AG04450 (cell line): ENCODE results near the gene NEURL1. TPM values are rescaled to one million over a fixed set of nuclear protein-coding genes. Genes with fewer than 3 reads are reported as not detected.

Experiments used
- CTCF ChIA-PET: fragments of 300-600, 350-600 bp; formaldehyde crosslinking; extraction: SDS; loops from one replicate; lab custom pipeline; 2022; ENCODE audit warnings: antibody characterized with exemption, inconsistent platforms; lab: Charles Lee
- POLR2A ChIA-PET: fragments of 350-600 bp; formaldehyde crosslinking; extraction: SDS; loops from one replicate; lab custom pipeline; 2021; ENCODE audit warnings: antibody characterized with exemption, inconsistent platforms; lab: Yijun Ruan, JAX
- DNase-seq: peaks from one replicate; pipeline ENCODE4 v3.0.0-alpha.2; 2011; ENCODE audit warnings: low read depth, low spot score
- H3K27ac ChIP-seq: one replicate; pipeline ENCODE4 v1.5.1; 2012; ENCODE audit warnings: low read depth, low read length, control low read depth
- H3K27me3 ChIP-seq: one replicate; pipeline ENCODE4 v1.6.0; 2012; ENCODE audit warnings: low read length; ENCODE audit not compliant: control insufficient read depth, insufficient read depth
- H3K4me3 ChIP-seq: 2 replicates; pipeline ENCODE4 v1.5.1; 2011; ENCODE audit warnings: mild to moderate bottlenecking, low read depth, low read length, control low read depth
- H3K9me3 ChIP-seq: 2 replicates; pipeline ENCODE4 v1.5.1; 2012; ENCODE audit warnings: low read length; ENCODE audit not compliant: control insufficient read depth, insufficient read depth
- CTCF ChIP-seq: IDR thresholded peaks from 2 replicates; pipeline ENCODE4 v1.5.1; 2011; ENCODE audit warnings: low read depth, low read length, control low read depth, inconsistent platforms
- polyA plus RNA-seq: library from polyadenylated mRNA; depleted of rRNA; stranded (reverse); fragments of >200 nt; gene quantifications from 2 replicates; pipeline ENCODE4 v1.2.3, GENCODE V29; 2011

Gene NEURL1
- polyA plus RNA-seq, 1 experiment: 0.67 TPM

DNA sequence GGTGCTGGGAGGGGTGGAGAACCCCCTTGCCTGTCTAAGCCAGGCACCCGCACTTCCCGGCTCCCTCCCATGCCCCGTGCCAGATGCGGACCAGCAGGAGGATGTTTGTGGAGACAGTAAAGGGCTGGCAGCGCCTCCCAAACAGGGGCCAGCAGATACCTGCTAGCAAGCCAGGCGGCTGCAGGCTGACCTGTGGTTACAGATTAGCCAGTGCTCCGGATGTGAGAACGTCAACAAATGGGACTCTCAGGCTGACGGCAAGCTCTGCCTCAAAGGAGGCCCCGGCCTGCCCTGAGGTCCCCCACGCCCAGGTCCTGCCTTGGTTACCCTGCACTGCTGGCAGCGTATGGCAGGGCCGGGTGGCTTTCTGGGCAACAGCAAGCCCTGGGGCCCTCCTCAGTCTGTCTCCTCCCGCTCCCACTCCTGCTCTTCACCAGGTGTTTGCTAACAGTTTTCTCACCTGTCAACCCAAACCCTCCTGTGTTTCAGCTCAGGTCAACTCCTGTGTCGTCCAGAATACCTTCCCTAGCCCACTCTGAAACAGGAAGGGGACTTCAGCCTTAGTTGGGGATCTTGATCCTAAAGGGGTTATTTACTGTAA is 85.4 kb downstream of the NEURL1 start:
- CTCF ChIA-PET: interaction anchor here (2.2 kb wide), 1 partner anchor 107 kb away, joined by 7 read pairs; no protein-coding TSS in a partner anchor
- Histone ChIP-seq H3K4me3 (no peak overlapping the region), H3K9me3 (no peaks in the 10 kb centered on the region), H3K27me3 (peaks cover 61% of the 10 kb centered on the region), H3K27ac (no peak overlapping the region)
- DNase-seq: no peak
- POLR2A ChIA-PET: no interaction called here
- no peak for TF ChIP-seq CTCF

- Histone ChIP-seq H3K4me3 (no peak overlapping the region), H3K27ac (no peak overlapping the region), H3K27me3 (peaks cover 63% of the 10 kb centered on the region), H3K9me3 (peaks cover 1% of the 10 kb centered on the region; the same call in 1 of the 2 replicates)
- CTCF ChIA-PET: interaction anchor here (0.8 to 2.8 kb wide), 3 partner anchors 13 to 106 kb away, joined by 4 to 7 read pairs (median 6); no protein-coding TSS in a partner anchor
- DNase-seq: no peak
- POLR2A ChIA-PET: no interaction called here
- no peak for TF ChIP-seq CTCF
Measured at GRCh38 chr10:103580011-103580410, 86.5 kb downstream of the NEURL1 start.

GRCh38 chr10:103580430-103580829 is 86.9 kb downstream of the NEURL1 start:
- POLR2A ChIA-PET: no interaction called here
- CTCF ChIA-PET: interaction anchor here (0.8 to 2.8 kb wide), 3 partner anchors 13 to 106 kb away, joined by 4 to 7 read pairs (median 6); no protein-coding TSS in a partner anchor
- no peak for DNase-seq
- peaks cover 63% of the 10 kb centered on the region for H3K27me3 ChIP-seq
- H3K4me3 ChIP-seq: no peak overlapping the region
- H3K27ac ChIP-seq: no peak overlapping the region
- no peak for TF ChIP-seq CTCF
- peaks cover 3% of the 10 kb centered on the region; the same call in 1 of the 2 replicates for H3K9me3 ChIP-seq

GRCh38 chr10:103581499-103581898 is 88.0 kb downstream of the NEURL1 start:
- Histone ChIP-seq H3K27me3 (peaks cover 59% of the 10 kb centered on the region), H3K4me3 (no peak overlapping the region), H3K27ac (no peak overlapping the region), H3K9me3 (peaks cover 3% of the 10 kb centered on the region; the same call in 1 of the 2 replicates)
- DNase-seq: no peak
- CTCF ChIA-PET: interaction anchor here (1.4 to 2.8 kb wide), 3 partner anchors 12 to 105 kb away, joined by 6 to 12 read pairs (median 7); no protein-coding TSS in a partner anchor
- TF ChIP-seq CTCF: no peak
- POLR2A ChIA-PET: no interaction called here
